Stimulated activated CD8-positive, alpha-beta memory T cell treated with anti-CD3 and anti-CD28 coated beads, Interleukin-4, amount 100 ng/mL, for 4 hours (primary cell): Measurements from ENCODE around the gene FBLN2.

ENCODE experiments used
- DNase-seq, 2 donors: peaks; one replicate each; pipeline ENCODE4 v3.0.0-alpha.2; 2020; ENCODE audit warnings: low read depth in 2 of 2, low spot score in 1 of 2

The FBLN2 gene

DNA sequence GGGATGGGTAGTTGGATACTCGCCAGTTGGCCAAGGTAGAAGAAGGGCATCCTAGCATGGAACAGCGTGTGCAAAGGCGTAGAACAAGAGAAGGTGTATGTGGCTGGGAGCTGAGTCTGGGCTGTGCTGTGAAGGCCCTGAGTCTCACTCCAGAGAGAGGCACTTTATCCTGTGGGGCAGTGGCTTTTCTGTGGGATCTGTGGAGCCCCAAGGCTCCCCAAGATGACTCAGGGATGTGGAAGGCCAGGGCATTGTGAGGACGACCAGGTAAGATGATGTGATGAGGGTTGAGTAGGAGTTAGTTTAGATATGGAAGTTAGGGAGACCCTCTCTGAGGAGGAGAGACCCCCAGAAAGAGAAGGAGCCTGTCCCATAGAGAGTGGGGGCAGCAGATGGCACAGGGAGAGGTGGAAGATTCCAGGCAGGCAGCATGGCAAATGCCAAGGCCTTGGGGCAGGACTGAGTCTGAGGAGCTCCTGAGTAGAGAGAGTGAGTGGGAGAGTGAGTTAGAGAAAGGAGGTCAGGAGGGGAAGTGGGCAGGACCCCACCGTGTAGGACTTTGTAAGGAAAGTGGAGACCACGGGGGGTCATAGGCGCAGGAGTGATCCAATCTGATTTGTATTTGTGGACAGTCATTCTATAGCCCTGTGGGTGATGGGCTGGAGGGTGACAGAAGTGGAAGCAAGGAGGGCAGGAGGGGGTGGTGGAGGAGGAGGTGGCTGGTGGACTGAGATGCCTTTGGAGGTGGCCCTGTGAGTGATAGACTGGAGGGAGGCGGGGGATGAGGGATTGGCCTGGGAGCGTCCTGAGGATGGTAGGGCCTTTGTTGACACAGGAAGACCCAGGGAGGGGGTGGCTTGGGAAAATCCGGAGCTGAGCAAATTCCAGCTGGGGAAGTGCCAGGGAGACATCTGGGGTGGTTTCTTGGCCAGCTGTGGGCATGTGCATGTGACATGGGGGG is 50.3 kb downstream of the FBLN2 start:
- DNase-seq = no peak

DNA sequence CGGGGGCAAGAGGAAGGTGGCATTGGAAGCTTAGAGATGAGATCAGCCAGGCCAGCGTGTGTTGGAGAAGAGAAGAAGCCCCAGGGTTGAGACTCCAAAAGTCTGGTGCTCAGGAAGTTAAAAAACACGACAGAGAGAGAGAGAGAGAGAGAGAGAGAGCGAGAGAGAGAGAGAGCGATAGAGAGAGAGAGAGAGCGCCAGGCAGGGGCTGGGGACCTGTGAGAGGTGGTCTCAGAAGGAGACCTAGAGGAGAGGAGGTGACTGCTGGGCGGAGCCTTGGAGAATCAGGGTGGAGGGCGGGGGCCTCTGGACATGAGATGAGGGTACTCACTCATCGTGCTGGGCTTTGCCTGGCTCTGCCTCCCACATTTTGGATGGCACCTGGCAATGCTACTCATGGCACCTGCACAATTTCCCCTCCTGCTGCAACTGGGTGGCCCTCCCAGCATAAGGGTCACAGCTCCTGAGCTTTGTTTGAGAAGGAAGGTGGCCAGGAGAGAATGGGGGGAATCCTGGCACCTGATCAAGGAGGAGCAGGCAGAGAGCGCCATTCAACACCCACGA is 51.0 kb downstream of the FBLN2 start:
- DNase-seq = no peak

DNA sequence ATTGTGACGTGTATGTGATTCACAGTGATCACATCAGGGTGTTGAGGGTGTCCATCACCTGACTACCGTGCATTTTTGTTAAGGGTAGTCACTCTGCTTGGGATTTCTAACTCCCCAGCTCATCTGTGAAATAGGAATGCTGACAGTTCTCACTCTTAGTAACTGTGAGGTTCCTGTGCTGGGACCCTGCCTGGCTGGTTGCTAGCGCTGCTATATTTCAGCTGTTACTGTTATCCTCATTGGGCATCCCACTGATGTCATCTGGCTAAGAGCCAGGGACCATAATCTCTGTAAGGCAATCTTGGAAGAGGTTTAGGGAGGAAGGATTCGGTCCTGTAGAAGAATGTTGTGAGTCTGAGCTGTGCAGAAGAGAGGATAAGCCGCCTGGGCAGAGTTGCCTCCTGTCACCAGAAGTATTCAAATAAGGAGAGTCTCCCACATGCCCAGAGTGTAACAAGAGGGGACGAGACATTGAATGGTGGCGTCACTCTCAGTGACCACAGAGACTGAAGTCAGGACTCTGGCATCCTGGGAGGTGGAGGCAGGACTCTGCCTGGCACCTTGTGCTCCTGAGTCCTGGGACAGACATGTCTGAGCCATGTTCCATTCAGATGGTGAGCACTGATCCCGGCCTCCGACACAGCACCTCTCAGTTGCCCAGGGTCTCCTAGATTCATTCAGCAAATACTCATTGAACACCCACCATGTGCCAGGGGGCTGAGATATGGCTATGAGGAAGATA is 52.2 kb downstream of the FBLN2 start:
- no peak for DNase-seq

DNA sequence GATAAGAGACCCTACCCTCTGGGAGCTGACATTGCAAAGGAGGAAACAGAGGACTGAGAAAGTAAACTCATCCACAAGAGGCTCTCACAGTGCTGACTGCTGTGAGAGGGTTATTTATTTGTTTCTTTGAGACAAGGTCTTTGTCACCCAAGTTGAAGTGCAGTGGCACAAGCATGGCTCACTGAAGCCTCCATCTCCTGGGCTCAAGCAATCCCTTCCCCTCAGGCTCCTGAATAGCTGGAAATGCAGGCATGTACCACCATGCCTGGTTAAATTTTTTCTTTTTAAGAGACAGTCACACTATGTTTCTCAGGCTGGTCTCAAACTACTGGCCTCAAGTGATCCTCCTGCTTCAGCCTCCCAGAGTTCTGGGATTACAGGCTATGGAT is 52.8 kb downstream of the FBLN2 start:
- no peak for DNase-seq

DNA sequence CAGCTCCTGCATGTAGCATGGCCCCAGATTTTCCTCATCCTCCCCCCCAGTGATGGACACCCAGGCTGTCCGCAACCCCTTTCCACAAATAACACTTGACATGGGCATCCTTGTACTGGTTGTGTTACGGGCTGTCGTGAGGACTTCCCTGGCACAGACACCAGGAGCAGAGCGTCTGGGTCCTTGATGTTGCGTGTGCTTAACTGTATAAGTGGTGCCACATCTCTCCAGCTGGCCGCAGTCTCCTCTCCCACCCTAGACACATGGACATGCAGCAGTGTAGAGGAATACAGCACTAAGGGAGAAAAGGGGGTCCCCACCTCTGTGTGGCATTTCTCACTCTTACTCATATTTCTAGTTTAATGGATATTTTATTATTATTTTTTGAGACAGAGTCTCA is 56.6 kb downstream of the FBLN2 start:
- DNase-seq = no peak

DNA sequence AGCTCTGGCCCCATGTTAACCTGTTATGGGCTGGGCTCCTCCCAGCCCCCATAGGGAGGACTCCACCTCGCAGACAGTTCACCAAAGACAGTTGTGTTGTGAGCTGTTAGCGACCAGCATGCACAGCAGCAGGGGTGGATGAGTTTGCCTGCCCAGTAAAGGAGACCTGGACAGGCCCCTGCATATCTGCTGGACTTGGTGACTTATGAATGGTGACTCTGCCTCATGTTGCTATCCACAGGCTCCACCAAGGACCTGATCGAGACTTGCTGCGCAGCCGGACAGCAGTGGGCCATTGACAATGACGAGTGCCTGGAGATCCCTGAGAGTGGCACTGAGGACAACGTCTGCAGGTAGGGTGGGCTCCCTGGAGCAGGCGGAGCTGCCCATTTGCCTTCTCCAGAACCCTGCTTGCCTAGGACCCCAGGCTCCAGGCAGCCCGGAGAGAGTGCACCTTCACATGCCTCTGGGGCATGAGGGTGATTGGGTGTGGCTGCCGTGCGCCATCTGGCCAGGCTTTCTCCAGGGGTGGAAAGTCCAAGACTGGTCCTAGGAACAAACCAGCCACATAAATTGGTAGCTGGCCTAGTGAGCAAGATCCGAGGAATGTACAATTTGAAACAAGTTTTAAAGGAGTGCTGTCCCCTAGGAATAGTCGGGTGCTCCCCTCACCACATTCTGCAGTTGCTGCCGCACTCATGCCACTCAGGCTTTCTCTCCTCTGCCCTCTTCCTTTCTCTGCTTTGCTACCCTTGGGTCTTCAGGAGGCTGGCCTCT is 59.1 kb downstream of the FBLN2 start:
- DNase-seq = no peak

DNA sequence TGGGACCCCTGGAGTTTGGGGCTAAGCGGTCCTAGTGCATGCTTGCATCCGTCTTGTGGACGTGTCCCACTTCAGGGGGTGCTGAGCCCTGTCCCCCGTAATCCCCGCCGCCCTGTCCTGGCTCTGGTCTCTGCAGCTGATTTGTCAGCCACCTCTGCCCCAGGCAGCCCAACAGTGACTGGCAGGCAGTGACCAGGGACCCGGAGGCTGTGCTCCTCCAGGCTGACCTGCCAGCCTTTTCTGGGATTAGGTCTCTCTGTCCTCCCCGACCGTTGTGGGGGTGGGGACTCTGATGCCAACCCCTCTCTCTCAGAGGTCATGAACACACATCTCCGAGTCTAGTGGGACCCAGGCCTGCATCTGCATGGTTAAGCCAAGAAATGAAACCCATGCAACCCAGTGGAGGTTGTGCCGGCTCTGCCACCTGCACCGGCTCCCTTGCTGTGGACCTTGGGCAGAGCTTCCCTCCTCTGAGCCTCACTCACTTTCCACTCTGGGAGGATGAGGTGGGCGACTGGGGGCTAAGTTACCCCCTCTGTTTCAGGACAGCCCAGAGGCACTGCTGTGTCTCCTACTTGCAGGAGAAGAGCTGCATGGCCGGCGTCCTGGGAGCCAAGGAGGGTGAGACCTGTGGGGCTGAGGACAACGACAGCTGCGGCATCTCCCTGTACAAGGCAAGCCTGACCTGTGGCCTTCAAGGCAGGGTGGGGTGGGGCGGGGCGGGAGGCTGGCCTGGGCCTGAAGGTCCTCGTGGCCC is 60.2 kb downstream of the FBLN2 start:
- no peak for DNase-seq

DNA sequence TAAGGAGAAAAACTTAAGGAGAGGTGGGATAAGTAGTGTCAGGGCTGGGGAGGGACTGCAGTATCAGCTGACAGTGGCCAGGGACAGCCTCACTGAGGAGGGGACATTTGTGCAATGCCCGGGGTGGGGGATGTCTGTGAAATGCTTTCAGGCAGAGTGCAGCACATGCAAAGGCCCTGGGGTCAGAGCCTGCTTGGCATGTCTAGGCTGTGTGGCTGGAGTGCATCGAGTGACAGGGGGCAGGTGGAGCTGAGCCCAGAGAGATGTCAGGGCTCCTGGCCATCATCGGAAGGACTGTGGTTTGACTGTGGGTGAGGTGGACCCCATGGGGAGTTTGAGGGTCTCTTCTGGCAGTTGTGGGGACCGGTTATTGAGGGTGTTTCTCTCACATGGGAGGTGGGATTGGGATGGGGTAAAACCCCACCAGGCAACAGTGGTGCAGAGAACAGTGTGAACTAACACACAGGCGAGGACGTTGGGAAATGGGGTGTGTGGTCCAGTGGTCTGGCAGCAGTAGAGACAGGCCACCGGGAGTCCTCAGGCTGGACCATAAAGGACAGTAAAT is 61.2 kb downstream of the FBLN2 start:
- DNase-seq = no peak

DNA sequence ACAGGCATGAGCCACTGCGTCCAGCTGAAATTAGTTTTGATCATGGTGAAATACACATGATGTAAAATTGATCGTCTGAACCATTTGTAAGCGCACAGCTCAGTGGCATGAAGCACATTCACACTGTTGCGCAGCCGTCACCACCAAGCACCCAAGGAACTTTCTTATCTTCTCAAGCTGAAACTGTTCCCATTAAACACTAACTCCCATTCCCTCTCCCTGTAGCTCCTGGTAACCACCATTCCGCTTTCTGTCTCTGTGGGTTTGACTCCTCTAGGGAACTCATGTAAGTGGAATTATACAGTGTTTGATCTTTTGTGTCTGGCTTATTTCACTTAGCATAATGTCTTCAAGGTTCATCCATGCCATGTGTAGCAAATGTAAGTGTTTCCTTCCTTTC is 62.3 kb downstream of the FBLN2 start:
- DNase-seq = no peak

DNA sequence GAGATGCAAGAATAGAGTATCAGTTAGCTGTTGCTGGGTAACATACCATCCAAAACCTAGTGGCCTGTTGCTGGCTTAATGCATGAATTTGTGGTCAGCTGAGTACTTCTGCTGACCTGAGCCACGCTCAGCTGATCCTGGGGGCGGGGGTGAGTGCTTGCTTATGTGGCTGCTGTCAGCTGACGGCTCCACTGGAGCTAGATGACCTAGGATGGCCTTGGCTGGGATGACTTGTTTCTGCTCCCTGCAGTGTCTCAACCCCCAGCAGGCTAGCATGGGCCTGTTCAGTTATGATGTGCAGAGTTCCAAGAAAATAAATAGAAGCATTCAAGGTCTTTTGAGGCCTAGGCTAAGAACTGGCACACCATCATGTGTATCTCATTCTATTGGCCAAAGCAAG is 63.9 kb downstream of the FBLN2 start:
- DNase-seq = no peak

DNA sequence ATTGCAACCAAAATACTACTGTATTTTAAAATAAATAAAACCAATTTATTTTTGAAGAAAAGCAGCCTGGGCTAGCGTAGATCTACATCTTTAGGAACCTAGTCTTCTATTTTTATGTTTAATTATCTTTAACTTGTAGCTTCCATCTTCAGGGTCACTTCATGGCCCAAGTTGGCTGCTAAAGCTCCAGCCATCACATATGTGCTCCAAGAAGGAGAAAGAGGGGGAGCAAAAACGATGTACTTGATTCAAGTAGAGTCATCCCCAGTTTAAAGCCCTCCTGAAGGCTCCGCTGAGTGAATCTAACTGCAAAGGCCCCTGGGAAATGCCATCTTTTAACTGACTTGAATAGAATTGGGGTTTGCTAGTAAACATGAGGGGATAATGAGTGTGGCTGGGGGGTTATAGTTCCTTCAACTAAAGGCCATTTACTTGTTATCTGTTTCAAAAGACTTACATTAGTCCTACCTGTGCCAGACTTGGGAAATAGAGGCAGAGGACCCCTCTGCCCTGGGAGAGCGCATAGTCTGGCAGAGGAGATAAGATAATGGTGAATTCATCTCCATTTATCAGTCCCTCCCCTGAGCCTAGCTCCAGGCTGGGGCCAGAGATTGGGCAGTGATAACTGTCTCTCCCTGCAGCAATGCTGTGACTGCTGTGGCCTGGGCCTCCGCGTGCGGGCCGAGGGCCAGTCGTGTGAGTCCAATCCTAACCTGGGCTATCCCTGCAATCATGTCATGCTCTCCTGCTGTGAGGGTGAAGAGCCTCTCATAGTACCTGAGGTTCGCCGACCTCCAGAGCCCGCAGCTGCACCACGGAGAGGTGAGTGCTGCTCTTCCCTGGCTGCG is 64.6 kb downstream of the FBLN2 start:
- no peak for DNase-seq

DNA sequence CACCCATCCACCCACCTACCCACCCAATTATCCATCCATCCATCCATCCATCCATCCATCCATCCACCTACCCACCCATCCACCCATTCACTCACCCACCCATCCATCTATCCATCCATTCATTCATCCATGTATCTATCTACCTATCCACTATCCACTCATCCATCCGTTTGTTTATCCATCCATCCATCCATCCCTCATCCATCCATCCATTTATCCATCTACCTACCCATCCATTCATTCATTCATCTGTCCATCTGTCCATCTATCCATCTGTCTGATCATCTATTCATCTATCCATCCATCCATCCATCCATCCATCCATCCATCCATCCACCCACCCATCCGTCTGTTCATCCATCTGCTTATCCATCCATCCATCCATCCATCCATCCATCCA is 65.7 kb downstream of the FBLN2 start:
- DNase-seq = no peak

DNA sequence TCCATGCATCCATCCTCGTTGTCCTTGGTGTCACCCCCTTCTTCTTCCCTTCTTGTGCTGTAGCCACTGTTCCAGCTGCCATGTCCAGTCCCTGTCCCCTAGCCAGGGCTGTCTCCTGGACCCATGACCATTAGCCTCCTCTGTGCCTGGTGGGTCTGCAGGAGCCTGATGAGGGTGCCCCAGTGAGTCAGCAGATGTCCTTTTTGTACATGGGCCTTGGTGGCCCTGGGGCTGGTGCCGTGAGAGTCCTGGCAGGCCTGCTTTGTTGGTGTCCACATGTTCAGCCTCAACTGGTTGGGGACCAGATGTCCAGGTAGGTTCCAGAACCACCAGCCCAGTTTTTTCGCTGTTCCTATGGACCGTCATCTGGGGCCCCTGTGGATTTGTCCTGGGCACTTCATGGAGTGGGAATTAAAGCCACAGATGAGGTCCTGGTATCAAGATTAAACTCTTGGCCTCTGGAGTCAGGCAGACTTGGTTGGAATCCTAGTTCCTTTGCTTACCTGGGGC is 66.1 kb downstream of the FBLN2 start:
- DNase-seq = no peak

DNA sequence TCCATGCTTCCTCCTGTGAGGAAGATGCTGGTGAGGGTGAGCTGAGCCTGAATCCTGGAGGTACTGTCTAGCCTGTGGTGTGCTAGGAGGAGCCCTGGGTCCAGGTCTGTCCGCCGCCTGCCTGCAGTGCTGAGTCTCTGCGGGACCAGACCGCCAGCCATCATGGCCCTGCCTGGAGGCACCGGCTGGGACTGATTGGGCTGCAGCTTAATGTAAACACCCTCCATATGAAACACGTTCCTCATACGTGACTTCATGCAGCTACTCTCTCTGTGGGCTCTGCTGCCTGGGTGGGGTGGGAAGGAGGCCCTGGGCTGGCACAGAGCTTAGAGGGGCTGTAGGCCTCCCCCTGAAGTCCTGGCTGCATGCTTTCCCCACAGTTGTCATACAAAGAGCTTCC is 67.4 kb downstream of the FBLN2 start:
- DNase-seq = no peak

DNA sequence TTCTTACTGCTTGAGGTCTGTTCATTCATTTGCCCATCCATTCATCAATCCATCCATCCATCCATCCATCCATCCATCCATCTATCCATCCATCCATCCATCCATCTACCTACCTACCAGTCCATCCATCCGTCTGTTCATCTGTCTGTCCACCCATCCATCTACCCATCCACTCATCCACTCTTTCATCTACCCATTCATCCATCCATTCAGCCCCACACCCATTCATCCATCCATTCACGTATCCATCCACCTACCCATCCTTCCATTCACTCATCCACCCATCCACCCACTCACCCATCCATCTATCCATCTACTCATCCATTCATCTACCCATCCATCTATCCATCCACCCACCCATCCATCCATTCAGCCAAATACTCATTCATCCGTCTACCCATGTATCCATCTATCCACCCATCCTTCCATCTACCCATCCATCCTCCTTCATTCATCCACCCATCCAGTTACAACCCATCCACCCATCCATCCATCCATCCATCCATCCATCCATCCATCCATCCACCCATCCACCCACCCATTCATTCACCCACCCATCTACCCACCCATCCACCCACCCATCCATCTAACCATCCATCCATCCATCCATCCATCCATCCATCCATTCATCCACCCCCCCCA is 68.3 kb downstream of the FBLN2 start:
- DNase-seq = no peak

DNA sequence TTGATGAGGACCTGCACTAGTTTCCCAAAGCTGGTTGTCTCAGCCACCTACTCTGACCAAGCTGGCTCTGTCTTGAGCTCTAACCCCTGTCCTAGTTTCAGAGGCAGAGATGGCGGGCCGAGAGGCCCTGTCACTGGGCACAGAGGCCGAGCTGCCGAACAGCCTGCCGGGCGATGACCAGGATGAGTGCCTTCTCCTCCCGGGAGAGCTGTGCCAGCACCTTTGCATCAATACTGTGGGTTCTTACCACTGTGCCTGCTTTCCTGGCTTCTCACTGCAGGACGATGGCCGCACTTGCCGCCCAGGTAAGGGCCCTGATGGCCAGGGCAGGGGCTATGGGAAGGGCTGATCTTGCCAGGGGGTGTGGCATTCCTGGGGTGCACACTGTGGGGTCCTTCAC is 69.1 kb downstream of the FBLN2 start:
- DNase-seq = no peak

DNA sequence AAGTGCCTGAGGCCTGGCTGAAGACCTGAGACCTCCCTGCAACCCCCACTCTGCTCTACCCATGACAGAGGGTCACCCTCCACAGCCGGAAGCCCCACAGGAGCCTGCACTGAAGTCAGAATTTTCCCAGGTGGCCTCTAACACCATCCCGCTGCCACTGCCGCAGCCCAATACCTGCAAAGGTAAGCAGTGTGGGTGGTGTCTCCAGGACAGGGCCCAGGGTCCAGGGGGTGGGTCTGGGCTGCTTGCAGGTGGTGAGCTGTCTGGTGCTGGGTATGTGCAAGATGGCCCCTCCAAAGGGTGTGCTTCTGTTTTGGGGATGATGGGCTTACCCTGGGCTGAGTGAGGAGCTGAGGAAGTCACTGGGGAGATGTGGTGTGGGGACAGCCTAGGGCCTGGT is 69.9 kb downstream of the FBLN2 start:
- DNase-seq = no peak

DNA sequence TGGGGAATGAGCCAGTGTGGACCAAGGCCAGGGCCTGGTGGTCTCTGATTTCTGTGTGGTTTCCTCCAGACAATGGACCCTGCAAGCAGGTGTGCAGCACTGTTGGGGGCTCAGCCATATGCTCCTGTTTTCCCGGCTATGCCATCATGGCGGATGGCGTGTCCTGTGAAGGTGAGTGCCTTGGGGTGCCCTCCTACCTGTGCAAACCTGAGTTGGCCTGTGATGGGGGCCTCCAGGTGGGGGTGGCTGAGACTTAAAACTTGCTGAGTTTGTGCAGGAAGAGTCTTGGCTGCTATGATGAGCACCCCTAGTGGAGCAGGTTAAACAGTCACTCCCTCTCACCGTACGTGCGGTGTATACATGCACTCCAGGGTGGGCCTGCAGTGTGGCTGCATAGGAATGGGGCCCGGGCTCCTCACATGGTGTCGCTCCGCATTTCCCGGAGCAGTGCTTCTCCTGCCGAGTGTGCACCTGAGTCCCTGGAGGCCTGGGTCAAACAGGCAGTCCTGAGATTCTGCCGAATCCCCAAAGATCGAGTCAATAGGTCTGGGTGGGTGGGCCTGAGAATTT is 70.8 kb downstream of the FBLN2 start:
- DNase-seq = no peak
